ENCODE results near the gene SYTL3.
"Not testable (repeated sequence)": the region's sequence is repeated elsewhere in the genome, so short reads cannot be mapped to it uniquely, and the experiment has no call there.

The SYTL3 gene

GRCh38 chr6:158701268-158701667, 51.4 kb downstream of the SYTL3 start:
- DNase-seq: not testable (repeated sequence)

- peak; percentile 76 for DNase-seq
Measured at GRCh38 chr6:158703111-158703836, 53.4 kb downstream of the SYTL3 start.

- no peak for DNase-seq
Measured at GRCh38 chr6:158703837-158704822, 54.3 kb downstream of the SYTL3 start.

GRCh38 chr6:158705386-158706126, 55.7 kb downstream of the SYTL3 start:
- no peak for DNase-seq

GRCh38 chr6:158706369-158706982, 56.6 kb downstream of the SYTL3 start:
- no peak for DNase-seq

- no peak for DNase-seq
Measured at GRCh38 chr6:158707120-158707820, 57.4 kb downstream of the SYTL3 start.

GRCh38 chr6:158707821-158708195, 58.0 kb downstream of the SYTL3 start:
- peak; percentile 27 for DNase-seq

- no peak for DNase-seq
Measured at GRCh38 chr6:158708239-158708638, 58.4 kb downstream of the SYTL3 start.

- no peak for DNase-seq
Measured at GRCh38 chr6:158709809-158710208, 60.0 kb downstream of the SYTL3 start.

- no peak for DNase-seq
Measured at GRCh38 chr6:158711264-158711663, 61.4 kb downstream of the SYTL3 start.

GRCh38 chr6:158713469-158713868, 63.6 kb downstream of the SYTL3 start:
- no peak for DNase-seq

- DNase-seq: no peak
Measured at GRCh38 chr6:158714706-158715105, 64.9 kb downstream of the SYTL3 start.

- DNase-seq: no peak
Measured at GRCh38 chr6:158715330-158716311, 65.8 kb downstream of the SYTL3 start.

- DNase-seq: no peak
Measured at GRCh38 chr6:158717341-158718330, 67.8 kb downstream of the SYTL3 start.

GRCh38 chr6:158718461-158719046, 68.7 kb downstream of the SYTL3 start:
- DNase-seq: no peak

- DNase-seq: no peak
Measured at GRCh38 chr6:158722176-158722729, 72.4 kb downstream of the SYTL3 start.

GRCh38 chr6:158725704-158726103, 75.8 kb downstream of the SYTL3 start:
- DNase-seq: no peak

- DNase-seq: no peak
Measured at GRCh38 chr6:158729906-158730540, 80.2 kb downstream of the SYTL3 start.
